K562 (cell line): ENCODE data around the gene CSKMT. TPM values are rescaled to one million over a fixed set of nuclear protein-coding genes. Genes with fewer than 3 reads are reported as not detected.

Experiments used
- ATF1 ChIP-seq, 2 experiments: fragments of 450-650 bp in 1 of 2; IDR thresholded peaks; 2 replicates each; pipeline ENCODE4 v1.6.1; 2016; ENCODE audit warnings: missing compliant biosample characterization in 1 of 2, missing genetic modification characterization in 1 of 2
- BRF1 ChIP-seq: IDR thresholded peaks from 3 replicates; pipeline ENCODE4 v1.6.1; 2011; ENCODE audit warnings: borderline replicate concordance, mild to moderate bottlenecking; ENCODE audit not compliant: insufficient read length; ENCODE audit errors: extremely low read depth
- CBX2 ChIP-seq: fragments of 200-600 bp; sonication (generic); IDR thresholded peaks from one replicate; pipeline ENCODE4 v1.6.1; 2012; ENCODE audit warnings: mild to moderate bottlenecking, low read length, inconsistent platforms; ENCODE audit not compliant: insufficient read depth, poor library complexity, severe bottlenecking
- CBX5 ChIP-seq: IDR thresholded peaks from 2 replicates; pipeline ENCODE4 v1.6.1; 2014; ENCODE audit warnings: low read depth, borderline replicate concordance
- CBX8 ChIP-seq: fragments of 200-600 bp; sonication (generic); IDR thresholded peaks from 2 replicates; pipeline ENCODE4 v1.6.1; 2012; ENCODE audit warnings: borderline replicate concordance, mixed run types, low read depth, mild to moderate bottlenecking, moderate library complexity, mixed read lengths, low read length, control low read depth, inconsistent platforms; ENCODE audit not compliant: poor library complexity, severe bottlenecking; ENCODE audit errors: extremely low read depth
- CC2D1A ChIP-seq: fragments of 450-650 bp; IDR thresholded peaks from 2 replicates; pipeline ENCODE4 v1.6.1; 2017; ENCODE audit warnings: mild to moderate bottlenecking
- COPS2 ChIP-seq: fragments of 450-650 bp; conservative IDR thresholded peaks from 2 replicates; pipeline ENCODE4 v1.6.1; 2016; ENCODE audit warnings: mild to moderate bottlenecking, moderate library complexity
- ELF2 ChIP-seq: fragments of 250-450 bp; sonication (Bioruptor Pico); IDR thresholded peaks from 2 replicates; pipeline ENCODE4 v1.5.0; 2021; ENCODE audit warnings: mild to moderate bottlenecking
- KAT8 ChIP-seq: fragments of 450-650 bp; IDR thresholded peaks from 2 replicates; pipeline ENCODE4 v1.6.1; 2016; ENCODE audit warnings: low read depth, mild to moderate bottlenecking
- MAZ ChIP-seq, 2 experiments: fragments of 450-650 bp in 1 of 2; sonication (generic) in 1 of 2; formaldehyde crosslinking; IDR thresholded peaks in 1 of 2; conservative IDR thresholded peaks in 1 of 2; 2 replicates each; pipeline versions ENCODE4 v1.4.0 to v1.5.0; 2020; ENCODE audit warnings: mild to moderate bottlenecking in 1 of 2, missing genetic modification reagents in 1 of 2
- MBD1 ChIP-seq: fragments of 250-450 bp; sonication (Bioruptor Pico); IDR thresholded peaks from 2 replicates; pipeline ENCODE4 v1.8.0; 2022; ENCODE audit warnings: inconsistent platforms
- MYNN ChIP-seq, 2 experiments: sonication (generic); formaldehyde crosslinking in 1 of 2; IDR thresholded peaks; 2 replicates each; pipeline versions ENCODE4 v1.5.0 to v1.6.1; 2016 to 2020; ENCODE audit warnings: antibody characterized with exemption in 1 of 2, missing genetic modification reagents in 1 of 2
- NELFE ChIP-seq: IDR thresholded peaks from 2 replicates; pipeline ENCODE4 v1.6.1; 2011; ENCODE audit warnings: mild to moderate bottlenecking; ENCODE audit not compliant: insufficient read depth, insufficient read length
- PCBP1 ChIP-seq: fragments of 200-400 bp; formaldehyde crosslinking; IDR thresholded peaks from 2 replicates; pipeline ENCODE4 v1.6.1; 2018; ENCODE audit warnings: mild to moderate bottlenecking, low read depth, low read length; ENCODE audit not compliant: poor library complexity, severe bottlenecking
- PML ChIP-seq: IDR thresholded peaks from 2 replicates; pipeline ENCODE4 v1.6.1; 2012; ENCODE audit warnings: low read length, inconsistent platforms
- PPARD ChIP-seq: fragments of 250-450 bp; sonication (Bioruptor Pico); IDR thresholded peaks from 2 replicates; pipeline ENCODE4 v1.8.0; 2022; ENCODE audit warnings: inconsistent platforms, mild to moderate bottlenecking, moderate library complexity
- RAD51 ChIP-seq: fragments of 450-650 bp; IDR thresholded peaks from 2 replicates; pipeline ENCODE4 v1.7.1; 2016; ENCODE audit warnings: low read depth, mild to moderate bottlenecking, borderline replicate concordance
- SRSF3 ChIP-seq: fragments of 200-400 bp; formaldehyde crosslinking; IDR thresholded peaks from 2 replicates; pipeline ENCODE4 v1.6.1; 2016; ENCODE audit warnings: mild to moderate bottlenecking, low read length, moderate library complexity; ENCODE audit not compliant: insufficient read depth
- TCF7 ChIP-seq: sonication (generic); IDR thresholded peaks from 2 replicates; pipeline ENCODE4 v1.6.1; 2016; ENCODE audit warnings: antibody characterized with exemption, borderline replicate concordance
- XRCC5 ChIP-seq: fragments of 200-400 bp; formaldehyde crosslinking; IDR thresholded peaks from 2 replicates; pipeline ENCODE4 v1.6.1; 2017; ENCODE audit warnings: low read depth, mild to moderate bottlenecking, low read length
- ZNF134 ChIP-seq: fragments of 250-450 bp; sonication (Bioruptor Pico); conservative IDR thresholded peaks from 2 replicates; pipeline ENCODE4 v1.4.0; 2020
- ZNF175 ChIP-seq: fragments of 200-800 bp; sonication (Bioruptor generic); IDR thresholded peaks from 2 replicates; pipeline ENCODE4 v1.6.1; 2016; ENCODE audit warnings: low read depth, mild to moderate bottlenecking, missing genetic modification characterization, missing compliant biosample characterization
- ZNF707 ChIP-seq: fragments of 250-450 bp; sonication (Bioruptor Pico); conservative IDR thresholded peaks from 2 replicates; pipeline ENCODE4 v1.8.0; 2022; ENCODE audit warnings: inconsistent platforms, mild to moderate bottlenecking, moderate library complexity
- ZNF778 ChIP-seq: fragments of 450-650 bp; formaldehyde crosslinking; IDR thresholded peaks from 2 replicates; pipeline ENCODE4 v1.4.0; 2020; ENCODE audit warnings: mild to moderate bottlenecking, moderate library complexity
- polyA plus RNA-seq, 8 experiments: library from polyadenylated mRNA; depleted of rRNA in 4 of 8; stranded (reverse) in 5 of 8; unstranded in 3 of 8; fragments of >200 nt; fragmentation: Nextera tagmentation in 2 of 8; fragmentation: Illumina TruSeq in 1 of 8; extraction: Ambion mirVana in 2 of 8; extraction: Trizol in 1 of 8; gene quantifications; 2 replicates each; pipeline versions ENCODE4 v1.2.1 to v1.2.3, GENCODE V29; 2011 to 2014; ENCODE audit warnings: inconsistent platforms in 1 of 8, missing spikeins in 1 of 8
- total RNA-seq, 7 experiments: library from RNA; depleted of rRNA in 6 of 7; stranded (reverse); fragments of >200 nt in 6 of 7; fragmentation: Illumina TruSeq in 2 of 7; extraction: Trizol in 2 of 7; gene quantifications; 2 replicates each; pipeline versions ENCODE4 v1.2.1 to v1.2.3, GENCODE V29; 2011 to 2021; ENCODE audit warnings: low replicate concordance in 1 of 7

Gene CSKMT
- total and polyA plus RNA-seq, 9 of the 15 experiments (the other 6 are each of a cell fraction or from before 2014, with no cell fraction given), result 10.3 to 108 (median 27.2) TPM

DNA sequence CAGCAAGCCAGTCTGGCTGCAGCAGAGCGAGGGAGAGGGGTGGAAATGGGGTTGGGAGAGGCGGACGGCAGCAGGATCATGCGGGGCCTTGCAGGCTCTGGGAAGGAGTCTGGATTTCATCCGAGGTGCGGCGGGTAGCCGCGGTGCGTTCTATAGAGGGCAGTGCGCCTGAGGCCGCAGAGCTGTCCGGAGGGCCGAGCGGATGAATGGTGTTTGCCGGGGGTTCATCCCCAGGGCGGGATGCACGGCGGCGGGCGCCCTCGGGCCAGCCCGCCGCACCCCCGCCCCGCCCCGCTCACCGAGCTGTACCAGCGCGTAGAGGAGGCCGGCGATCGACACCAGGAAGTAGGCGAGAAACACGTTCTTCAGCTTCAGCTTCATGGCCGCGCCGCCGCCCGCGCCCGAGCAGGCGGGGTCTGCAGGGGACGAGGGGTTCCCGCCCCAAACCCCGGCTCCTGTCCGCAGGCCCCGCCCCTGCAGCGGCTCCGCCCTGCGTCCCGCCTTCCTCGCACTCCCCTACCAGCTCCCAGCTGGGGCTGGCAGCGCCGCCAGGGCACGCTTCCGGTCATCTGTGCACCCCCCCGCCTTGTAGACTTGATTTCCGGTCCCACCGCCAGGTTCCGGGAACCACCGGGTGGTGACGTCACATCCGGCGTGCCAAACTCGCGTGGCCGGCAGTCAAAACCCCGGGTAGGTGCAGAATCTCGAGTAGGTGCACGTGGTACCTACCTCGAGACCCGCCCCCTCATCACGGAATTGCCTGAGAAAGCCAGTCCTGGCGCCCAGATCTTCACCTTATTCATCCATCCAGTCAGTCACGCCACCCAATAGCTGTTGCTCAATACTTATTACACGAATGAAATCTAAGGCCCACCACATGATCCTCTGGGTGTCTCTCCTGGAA is 43.3 kb upstream of the CSKMT start, which contains the start of gene B3GAT3 (continued):
- peak; percentile 93 for TF ChIP-seq MYNN (IDR thresholded peaks at IDR 0.05)
- no peak for TF ChIP-seq MYNN (CRISPR knock-in tag; IDR thresholded peaks at IDR 0.05)
- no peak for TF ChIP-seq ZNF778
- TF ChIP-seq PML, result peak; percentile 57; the same call in 1 of the 2 replicates
- TF ChIP-seq TCF7, result no peak
- TF ChIP-seq CC2D1A, result no peak
- no peak for TF ChIP-seq MBD1 (CRISPR knock-in tag)
- TF ChIP-seq CBX5, result no peak
- no peak for TF ChIP-seq SRSF3
- TF ChIP-seq CBX2, result no peak
- TF ChIP-seq KAT8, result no peak
- peak; percentile 75 for TF ChIP-seq ELF2 (CRISPR knock-in tag)
- 0 out of 2 replicates have a peak, but pooled peaks have one; percentile 11 for TF ChIP-seq ZNF134 (CRISPR knock-in tag)
- TF ChIP-seq RAD51, result peak; percentile 75
- no peak for TF ChIP-seq ZNF175 (CRISPR knock-in tag)
- TF ChIP-seq ATF1 (CRISPR knock-in tag; IDR thresholded peaks at IDR 0.05), result peak; percentile 67
- TF ChIP-seq ATF1 (tag; IDR thresholded peaks at IDR 0.05), result peak; percentile 99
- TF ChIP-seq MAZ (CRISPR knock-in tag; conservative IDR thresholded peaks at IDR 0.05 in 1 of 2, IDR thresholded peaks at IDR 0.05 in 1 of 2), result peak; percentile 84 to 88
- peak; percentile 67 for TF ChIP-seq PCBP1
- TF ChIP-seq ZNF707 (CRISPR knock-in tag), result no peak
- TF ChIP-seq COPS2, result no peak
- no peak for TF ChIP-seq CBX8
- TF ChIP-seq NELFE, result no peak
- TF ChIP-seq XRCC5, result peak; percentile 63; the same call in 1 of the 2 replicates
- TF ChIP-seq BRF1, result no peak
- no peak for TF ChIP-seq PPARD (CRISPR knock-in tag)
